ENCODE data around the gene DOCK10. TPM values are rescaled to one million over a fixed set of nuclear protein-coding genes. Genes with fewer than 3 reads are reported as not detected.

Gene DOCK10
- total and polyA plus RNA-seq, 2 donors (not counting 1 experiment from before 2014, with no cell fraction given), result 49.5 to 139 TPM

- no peak overlapping the region for H3K4me3 Mint-ChIP-seq
- TF ChIP-seq CTCF (IDR thresholded peaks at IDR 0.05) (no peak), EZH2 (IDR thresholded peaks at IDR 0.05; ENCODE audit: borderline replicate concordance, insufficient read depth, low read depth, low read length, poor library complexity, severe bottlenecking) (no peak)
- no peak for DNase-seq
- Histone ChIP-seq H3K9me3 (ENCODE audit: control extremely low read depth in 1 of 3, control insufficient read depth in 2 of 3, insufficient read depth in 1 of 3, low read length in 2 of 3) (no peaks in the 10 kb centered on the region), H3K4me2 (replicated peaks; ENCODE audit: low read depth, low read length, poor library complexity, severe bottlenecking) (no peak overlapping the region), H3K27me3 (replicated peaks in 1 of 4; ENCODE audit: control extremely low read depth in 1 of 4, control insufficient read depth in 3 of 4, insufficient read depth in 4 of 4, low read length in 3 of 4) (no peaks in the 10 kb centered on the region), H3K4me1 (ENCODE audit: control insufficient read depth in 2 of 2, insufficient read depth in 2 of 2, low read length in 2 of 2) (no peaks in the 10 kb centered on the region), H4K20me1 (ENCODE audit: control insufficient read depth, insufficient read depth, low read length, poor library complexity, severe bottlenecking) (no peaks in the 10 kb centered on the region), H3K36me3 (replicated peaks in 1 of 2; ENCODE audit: control extremely low read depth in 1 of 2, control insufficient read depth in 1 of 2, extremely low read depth in 1 of 2, insufficient read depth in 2 of 2, low read length in 1 of 2) (peaks cover 20 to 66% of the 10 kb centered on the region in 2 experiments), H3K9ac (ENCODE audit: low read length) (no peak overlapping the region), H2AFZ (ENCODE audit: insufficient read depth, low read depth, low read length, poor library complexity, severe bottlenecking) (no peak overlapping the region), H3K79me2 (ENCODE audit: control insufficient read depth, insufficient read depth, low read length) (no peaks in the 10 kb centered on the region), H3K27ac (ENCODE audit: low read length in 2 of 2) (no peak overlapping the region), H3K4me3 (ENCODE audit: control extremely low read depth in 1 of 5, extremely low read depth in 1 of 5, insufficient read depth in 1 of 5, low read depth in 2 of 5, low read length in 4 of 5) (no peak overlapping the region)
- POLR2A ChIA-PET, result no interaction called here
- H3K27me3 Mint-ChIP-seq, result no peaks in the 10 kb centered on the region
- H3K4me1 Mint-ChIP-seq, result no peaks in the 10 kb centered on the region
- CTCF ChIA-PET, result interaction anchor here (1.2 kb wide), 1 partner anchor 15 kb away, joined by 4 read pairs; no protein-coding TSS in a partner anchor
- H3K9me3 Mint-ChIP-seq (ENCODE audit: insufficient read depth), result no peaks in the 10 kb centered on the region
- ATAC-seq (ENCODE audit: low read depth), result no peak
- H3K27ac Mint-ChIP-seq, result no peak overlapping the region
- intact Hi-C loops (cut with micrococcal nuclease), result no loop called here
Observed at GRCh38 chr2:224860786-224861185, 181.5 kb downstream of the DOCK10 start.

GRCh38 chr2:224851811-224852210 is 190.5 kb downstream of the DOCK10 start:
- WGBS (ENCODE audit: insufficient coverage), result 97% methylated on average over 10 of the region's 12 CpGs
- DNase-seq, result no peak
- ChIA-PET POLR2A (no interaction called here), CTCF (interaction anchor here (1.1 to 3.0 kb wide), 3 partner anchors 17 to 150 kb away, joined by 3 to 18 read pairs (median 3); no protein-coding TSS in a partner anchor)
- Histone ChIP-seq H3K4me1 (ENCODE audit: control insufficient read depth in 2 of 2, insufficient read depth in 2 of 2, low read length in 2 of 2) (no peaks in the 10 kb centered on the region), H3K4me3 (ENCODE audit: control extremely low read depth in 1 of 5, extremely low read depth in 1 of 5, insufficient read depth in 1 of 5, low read depth in 2 of 5, low read length in 4 of 5) (no peak overlapping the region), H3K9me3 (ENCODE audit: control extremely low read depth in 1 of 3, control insufficient read depth in 2 of 3, insufficient read depth in 1 of 3, low read length in 2 of 3) (no peaks in the 10 kb centered on the region), H3K36me3 (replicated peaks in 1 of 2; ENCODE audit: control extremely low read depth in 1 of 2, control insufficient read depth in 1 of 2, extremely low read depth in 1 of 2, insufficient read depth in 2 of 2, low read length in 1 of 2) (peaks cover 2 to 83% of the 10 kb centered on the region in 2 experiments), H2AFZ (ENCODE audit: insufficient read depth, low read depth, low read length, poor library complexity, severe bottlenecking) (no peak overlapping the region), H4K20me1 (ENCODE audit: control insufficient read depth, insufficient read depth, low read length, poor library complexity, severe bottlenecking) (no peaks in the 10 kb centered on the region), H3K27ac (ENCODE audit: low read length in 2 of 2) (no peak overlapping the region), H3K27me3 (replicated peaks in 1 of 4; ENCODE audit: control extremely low read depth in 1 of 4, control insufficient read depth in 3 of 4, insufficient read depth in 4 of 4, low read length in 3 of 4) (no peaks in the 10 kb centered on the region), H3K9ac (ENCODE audit: low read length) (no peak overlapping the region), H3K4me2 (replicated peaks; ENCODE audit: low read depth, low read length, poor library complexity, severe bottlenecking) (no peak overlapping the region), H3K79me2 (ENCODE audit: control insufficient read depth, insufficient read depth, low read length) (no peaks in the 10 kb centered on the region)
- ATAC-seq (ENCODE audit: low read depth), result no peak
- TF ChIP-seq EZH2 (IDR thresholded peaks at IDR 0.05; ENCODE audit: borderline replicate concordance, insufficient read depth, low read depth, low read length, poor library complexity, severe bottlenecking) (no peak), CTCF (IDR thresholded peaks at IDR 0.05) (no peak)
- intact Hi-C loops (cut with micrococcal nuclease), result no loop called here
- Mint-ChIP-seq H3K27ac (no peak overlapping the region), H3K9me3 (ENCODE audit: insufficient read depth) (no peaks in the 10 kb centered on the region), H3K4me1 (no peaks in the 10 kb centered on the region), H3K27me3 (no peaks in the 10 kb centered on the region), H3K4me3 (no peak overlapping the region)
